GM21825 (cell line): ENCODE data around the gene MSH5.
"Not testable (repeated sequence)": the region's sequence is repeated elsewhere in the genome, so short reads cannot be mapped to it uniquely, and the experiment has no call there.

Source experiments
- ATAC-seq: cut with Tn5 transposase; IDR thresholded peaks from one replicate; pipeline ENCODE4 v1.9.1; 2021; ENCODE audit warnings: mild to moderate bottlenecking, moderate library complexity; ENCODE audit not compliant: unreplicated experiment

Gene MSH5

GRCh38 chr6:31739639-31740396 is at the start of gene MSH5:
Gene MSH5 (plus strand): TSS chr6:31740005. CDS start chr6:31740467, 462 bp downstream.
- ATAC-seq, result peak; percentile 56

GRCh38 chr6:31690231-31691077 is 49.4 kb upstream of the MSH5 start:
- ATAC-seq, result no peak

GRCh38 chr6:31691078-31691463 is 48.7 kb upstream of the MSH5 start:
- no peak for ATAC-seq

- ATAC-seq, result no peak
These were observed 48.2 kb upstream of the MSH5 start for GRCh38 chr6:31691564-31692108.

GRCh38 chr6:31692353-31692752 is 47.5 kb upstream of the MSH5 start:
- ATAC-seq, result no peak

- no peak for ATAC-seq
These were observed 46.9 kb upstream of the MSH5 start for GRCh38 chr6:31692886-31693285.

GRCh38 chr6:31693535-31693934 is 46.3 kb upstream of the MSH5 start:
- no peak for ATAC-seq

GRCh38 chr6:31697555-31697954 is 42.2 kb upstream of the MSH5 start:
- no peak for ATAC-seq

- ATAC-seq, result no peak
These were observed 38.9 kb upstream of the MSH5 start for GRCh38 chr6:31700740-31701401.

- no peak for ATAC-seq
These were observed 38.0 kb upstream of the MSH5 start for GRCh38 chr6:31701666-31702404.

- no peak for ATAC-seq
These were observed 37.4 kb upstream of the MSH5 start for GRCh38 chr6:31702405-31702818.

GRCh38 chr6:31702819-31703716 is 36.7 kb upstream of the MSH5 start, which contains the start of gene ABHD16A:
Gene ABHD16A (minus strand): TSS chr6:31703324. CDS start chr6:31703281, 43 bp downstream.
- peak; percentile 89 for ATAC-seq

GRCh38 chr6:31705931-31706330 is 33.9 kb upstream of the MSH5 start:
- no peak for ATAC-seq

GRCh38 chr6:31706599-31706998 is 33.2 kb upstream of the MSH5 start, which contains the start of gene LY6G6F:
Gene LY6G6F (plus strand): TSS chr6:31706866. CDS start chr6:31706907, 41 bp downstream.
- ATAC-seq, result no peak

GRCh38 chr6:31707701-31708100 is 32.1 kb upstream of the MSH5 start:
- ATAC-seq, result no peak

GRCh38 chr6:31708224-31708623 is 31.6 kb upstream of the MSH5 start:
- no peak for ATAC-seq

GRCh38 chr6:31709157-31709556 is 30.6 kb upstream of the MSH5 start:
- ATAC-seq, result not testable (repeated sequence)

- ATAC-seq, result no peak
These were observed 29.1 kb upstream of the MSH5 start for GRCh38 chr6:31710523-31711219.

GRCh38 chr6:31711233-31711632 is 28.6 kb upstream of the MSH5 start:
- ATAC-seq, result no peak
